ENCODE measurements around the gene PVALB. TPM values are rescaled to one million over a fixed set of nuclear protein-coding genes. Genes with fewer than 3 reads are reported as not detected.
A peak's percentile ranks its signal among the peaks of the same experiment; 100 is the strongest.

PVALB gene
- not detected in 2 replicates for total RNA-seq

DNA sequence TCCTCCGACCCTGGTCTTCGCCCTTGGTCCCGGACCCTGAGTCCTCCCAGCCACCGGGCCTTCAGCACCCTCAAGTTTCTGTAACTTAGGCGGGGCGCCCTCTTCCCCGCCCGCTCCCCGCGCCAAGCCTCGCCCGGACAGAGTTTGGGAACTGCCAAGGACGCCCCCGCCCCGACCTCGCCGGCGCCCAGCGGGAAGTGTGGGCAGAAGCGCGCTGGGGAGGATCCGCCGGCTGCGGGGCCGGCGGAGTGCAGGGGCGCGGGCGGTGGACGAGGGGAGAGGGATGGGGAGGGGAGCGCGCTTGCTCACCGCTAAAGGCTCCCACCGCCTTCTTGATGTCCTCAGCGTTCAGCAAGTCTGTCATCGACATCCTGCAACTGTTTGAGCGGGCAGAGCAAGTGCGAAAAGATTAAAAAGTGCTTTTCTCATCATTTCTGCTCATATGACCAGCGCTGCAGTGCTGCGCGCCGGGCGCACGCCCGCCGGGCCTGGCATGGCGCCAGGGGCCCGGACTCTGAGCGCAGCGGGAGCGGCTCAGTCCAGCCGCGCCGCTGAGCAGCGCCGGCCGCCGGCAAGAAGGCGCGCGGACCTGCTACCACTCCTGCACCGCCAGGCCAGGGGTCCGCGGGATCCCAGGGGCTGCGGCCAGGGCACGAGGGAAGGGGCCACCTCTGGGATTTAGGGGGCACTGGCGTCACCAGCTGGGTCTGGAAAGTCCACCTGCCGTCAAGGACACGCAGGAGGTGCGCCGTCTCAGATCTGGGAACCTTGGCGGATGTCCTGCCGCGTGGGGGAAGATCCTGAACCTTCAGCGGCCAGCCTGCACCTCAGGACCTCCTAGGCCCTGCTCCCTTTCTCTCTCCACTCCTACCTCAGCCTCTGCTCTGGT is at the start of gene PVALB:
PVALB (minus strand) TSS at position 400 of the 889 bp plus-strand sequence; CDS start at position 370, 30 bp downstream.
- peak; percentile 52 to 63 for DNase-seq (ENCODE audit: low read depth in 2 of 2)

- DNase-seq (ENCODE audit: low read depth in 2 of 2), result peak in 1 of 2 donors; percentile 24
These were observed 48.5 kb upstream of the PVALB start for GRCh38 chr22:36865346-36865745.

GRCh38 chr22:36864454-36865215 is 47.8 kb upstream of the PVALB start:
- DNase-seq (ENCODE audit: low read depth in 2 of 2), result no peak

DNA sequence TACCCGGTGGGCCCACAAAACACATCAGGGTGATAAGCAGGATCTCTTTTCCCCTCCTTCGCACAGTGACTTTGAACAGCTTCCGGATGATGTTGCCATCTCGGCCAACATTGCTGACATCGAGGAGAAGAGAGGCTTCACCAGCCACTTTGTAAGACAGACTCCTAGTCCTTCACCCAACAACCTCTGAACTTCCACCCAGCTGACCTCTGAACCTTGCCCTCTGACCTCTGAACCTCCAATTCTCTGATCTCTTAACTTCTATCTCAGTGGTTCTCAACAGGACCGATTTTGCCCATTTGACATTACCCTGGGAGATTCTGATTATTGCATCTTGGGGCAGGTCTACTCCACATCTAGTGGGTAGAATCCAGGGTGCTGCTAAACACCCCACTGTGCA is 47.1 kb upstream of the PVALB start:
- DNase-seq (ENCODE audit: low read depth in 2 of 2), result no peak

- DNase-seq (ENCODE audit: low read depth in 2 of 2), result no peak
These were observed 46.4 kb upstream of the PVALB start for GRCh38 chr22:36863281-36863680.

DNA sequence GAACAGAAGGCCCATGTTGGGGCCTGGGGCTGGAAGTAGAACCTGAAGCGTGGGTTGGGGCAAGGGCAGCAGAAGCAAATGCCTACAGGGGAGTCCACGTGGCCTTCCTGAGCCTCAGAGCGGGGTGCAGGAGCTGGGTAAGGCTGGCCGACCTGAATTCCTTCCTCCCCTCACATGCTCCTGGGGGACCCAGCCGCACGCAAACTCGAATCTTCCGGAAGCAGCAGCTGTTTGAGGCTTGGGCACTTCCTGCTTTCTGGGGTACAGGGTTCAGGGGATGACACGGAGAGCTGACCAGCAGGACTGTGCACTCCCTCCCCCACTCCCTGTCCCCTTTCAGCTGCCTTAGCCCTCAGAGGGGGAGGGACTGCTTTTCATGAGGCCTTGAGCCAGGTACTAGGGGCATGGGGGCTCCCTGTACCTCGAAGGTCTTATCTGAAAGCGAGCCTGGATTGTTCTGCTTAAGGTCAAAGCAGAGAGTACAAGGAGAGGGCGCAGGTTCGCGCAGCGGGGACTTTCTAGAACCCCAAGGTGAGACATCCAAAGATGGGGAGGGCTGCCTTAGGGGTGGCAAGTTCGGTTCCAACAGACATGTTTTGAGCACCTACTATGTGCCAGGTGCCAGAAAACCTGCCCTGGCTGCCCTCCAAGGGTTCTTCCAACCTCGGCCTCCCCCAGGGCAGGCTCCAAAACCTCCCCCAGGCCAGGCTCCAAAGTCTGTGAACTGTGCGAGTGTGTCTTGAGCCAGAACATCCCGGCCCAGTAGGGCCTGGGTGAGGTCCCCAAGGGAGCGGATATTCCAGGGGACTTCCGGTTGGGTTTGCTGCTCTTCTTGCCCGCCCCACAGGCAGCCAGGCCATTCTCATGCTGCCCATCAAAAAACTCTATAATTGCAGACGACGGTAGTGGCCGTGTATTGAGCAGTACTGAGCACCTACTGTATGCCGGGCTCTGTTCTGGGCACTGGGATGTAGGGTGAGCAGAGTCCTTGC is 45.7 kb upstream of the PVALB start:
- DNase-seq (ENCODE audit: low read depth in 2 of 2), result no peak

DNA sequence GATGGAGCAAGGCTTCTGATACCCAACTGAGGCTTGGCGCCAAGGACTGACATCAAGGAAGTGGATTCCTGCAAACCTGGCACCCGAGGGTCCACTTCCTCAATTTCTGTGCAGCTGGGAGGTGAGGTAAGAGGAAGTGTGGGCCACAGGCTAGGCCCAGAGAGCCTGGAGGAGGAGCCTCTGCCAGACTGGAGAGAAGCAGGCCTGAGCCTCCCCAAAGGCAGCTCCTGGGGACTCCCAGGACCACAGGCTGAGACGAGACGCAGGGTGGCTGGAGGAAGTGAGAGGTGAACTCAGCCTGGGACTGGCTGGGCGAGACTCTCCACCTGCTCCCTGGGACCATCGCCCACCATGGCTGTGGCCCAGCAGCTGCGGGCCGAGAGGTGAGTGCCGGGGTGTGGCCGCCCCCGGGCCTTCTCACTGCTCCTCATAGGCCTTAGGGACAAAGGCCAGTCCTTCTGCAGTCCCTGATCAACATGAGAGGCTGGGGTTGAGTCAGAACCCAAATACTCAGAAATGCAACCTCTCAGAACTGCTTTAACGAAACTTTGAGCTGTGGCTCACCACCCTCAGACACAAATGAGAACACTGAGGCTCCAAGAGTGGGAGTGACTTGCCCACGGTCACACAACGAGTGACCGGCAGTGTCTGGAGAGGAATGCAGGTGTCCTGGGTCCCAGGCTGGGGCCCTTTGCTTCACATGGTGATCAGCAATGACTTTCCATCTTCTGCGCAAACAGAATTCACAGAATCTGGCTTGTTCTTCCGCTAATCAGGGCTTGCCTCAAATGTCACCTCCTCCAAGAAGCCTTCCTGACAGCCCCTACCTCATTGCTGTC is 44.2 kb upstream of the PVALB start, which contains the start of gene NCF4:
NCF4 (plus strand) TSS at position 186 of the 839 bp plus-strand sequence; CDS start at position 352, 166 bp downstream.
- DNase-seq (ENCODE audit: low read depth in 2 of 2), result no peak

GRCh38 chr22:36860438-36860820 is 43.6 kb upstream of the PVALB start:
- DNase-seq (ENCODE audit: low read depth in 2 of 2), result no peak

- DNase-seq (ENCODE audit: low read depth in 2 of 2), result peak in 1 of 2 donors; percentile 14
These were observed 43.2 kb upstream of the PVALB start for GRCh38 chr22:36860017-36860416.

- DNase-seq (ENCODE audit: low read depth in 2 of 2), result no peak
These were observed 42.1 kb upstream of the PVALB start for GRCh38 chr22:36858966-36859365.

- no peak for DNase-seq (ENCODE audit: low read depth in 2 of 2)
These were observed 41.3 kb upstream of the PVALB start for GRCh38 chr22:36858156-36858555.

DNA sequence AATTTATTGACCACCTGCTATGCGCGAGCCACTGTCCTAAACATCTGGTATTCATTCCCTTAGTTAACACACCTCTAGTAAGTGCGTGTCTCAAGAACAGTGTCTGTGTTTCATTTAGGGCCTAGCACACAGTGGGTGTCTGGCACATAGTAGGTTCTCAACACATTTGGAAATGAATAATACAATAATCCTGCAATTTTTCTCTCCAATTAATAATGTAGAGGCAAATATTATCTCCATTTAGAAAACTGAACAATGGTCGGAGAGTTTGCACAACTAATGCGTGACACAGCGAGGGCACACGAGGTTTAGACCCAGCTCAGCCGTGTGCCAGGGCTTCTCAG is 39.9 kb upstream of the PVALB start:
- no peak for DNase-seq (ENCODE audit: low read depth in 2 of 2)

- DNase-seq (ENCODE audit: low read depth in 2 of 2), result peak; percentile 85 to 88
These were observed 39.4 kb upstream of the PVALB start for GRCh38 chr22:36856121-36856791.

DNA sequence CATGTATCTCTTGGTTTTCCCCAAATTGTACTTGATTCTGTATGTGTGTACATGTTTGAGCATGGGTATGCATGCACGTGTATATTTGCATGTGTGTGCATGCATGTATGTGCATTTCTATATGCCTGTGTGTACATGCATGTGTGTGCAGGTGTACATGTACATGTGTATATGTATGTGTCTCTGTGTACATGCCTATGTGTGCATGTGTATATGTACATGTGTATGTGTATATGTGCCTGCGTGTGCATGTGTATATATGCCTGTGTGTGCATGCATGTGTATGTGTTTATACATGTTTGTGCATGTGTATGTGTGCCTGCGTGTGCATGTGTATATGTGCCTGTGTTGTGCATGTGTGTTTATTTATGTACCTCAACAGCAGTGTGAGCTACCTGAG is 38.6 kb upstream of the PVALB start:
- no peak for DNase-seq (ENCODE audit: low read depth in 2 of 2)

GRCh38 chr22:36853407-36854099 is 36.7 kb upstream of the PVALB start:
- DNase-seq (ENCODE audit: low read depth in 2 of 2), result peak; percentile 55 to 71

- no peak for DNase-seq (ENCODE audit: low read depth in 2 of 2)
These were observed 35.5 kb upstream of the PVALB start for GRCh38 chr22:36852056-36852973.

GRCh38 chr22:36850682-36851081 is 33.8 kb upstream of the PVALB start:
- DNase-seq (ENCODE audit: low read depth in 2 of 2), result no peak

DNA sequence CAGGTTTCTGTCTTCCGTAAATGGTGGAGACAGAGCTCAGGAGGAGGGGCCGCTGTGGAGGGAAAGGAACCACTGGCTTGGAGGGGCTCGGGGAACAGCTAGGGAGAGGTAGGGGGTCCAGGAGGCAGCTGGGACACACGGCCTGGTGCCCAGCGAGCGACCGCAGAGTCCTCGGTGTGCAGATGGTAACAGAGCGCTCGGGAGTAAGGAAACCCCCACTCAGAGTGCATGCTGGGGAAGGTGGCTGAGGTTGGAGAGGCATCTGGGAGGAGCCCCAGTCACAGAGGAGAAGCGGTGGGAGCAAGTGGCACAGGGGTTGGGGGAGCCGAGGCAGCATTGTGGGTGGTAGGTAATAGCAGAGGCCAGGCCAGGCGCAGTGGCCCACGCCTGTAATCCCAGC is 33.2 kb upstream of the PVALB start:
- DNase-seq (ENCODE audit: low read depth in 2 of 2), result no peak
